HUES48 (cell line): ENCODE measurements around the gene PAPOLG.

Experiments
- H3K27ac ChIP-seq: one replicate; pipeline ENCODE4 v1.7.0; 2013; ENCODE audit warnings: low read depth, low read length, inconsistent platforms
- H3K27me3 ChIP-seq: 2 replicates; pipeline ENCODE4 v1.6.1; 2013; ENCODE audit warnings: mild to moderate bottlenecking, low read length; ENCODE audit not compliant: control insufficient read depth, insufficient read depth
- H3K36me3 ChIP-seq: 2 replicates; pipeline ENCODE4 v1.6.1; 2013; ENCODE audit warnings: low read length; ENCODE audit not compliant: control insufficient read depth, insufficient read depth
- H3K4me1 ChIP-seq: 2 replicates; pipeline ENCODE4 v1.6.1; 2013; ENCODE audit warnings: mild to moderate bottlenecking, low read length; ENCODE audit not compliant: control insufficient read depth, insufficient read depth
- H3K4me3 ChIP-seq: 2 replicates; pipeline ENCODE4 v1.5.1; 2013; ENCODE audit warnings: mild to moderate bottlenecking, low read depth, low read length
- H3K9ac ChIP-seq: 2 replicates; pipeline ENCODE4 v1.6.1; 2013; ENCODE audit warnings: mild to moderate bottlenecking, low read depth, low read length, moderate library complexity
- H3K9me3 ChIP-seq: 2 replicates; pipeline ENCODE4 v1.6.1; 2013; ENCODE audit warnings: low read length; ENCODE audit not compliant: control insufficient read depth, insufficient read depth

Gene PAPOLG

GRCh38 chr2:60838481-60838880 is 82.4 kb downstream of the PAPOLG start:
- H3K36me3 ChIP-seq: no peaks in the 10 kb centered on the region
- no peaks in the 10 kb centered on the region for H3K9me3 ChIP-seq
- H3K4me3 ChIP-seq: no peak overlapping the region
- H3K4me1 ChIP-seq: peaks cover 4% of the 10 kb centered on the region; the same call in 1 of the 2 replicates
- no peak overlapping the region for H3K27ac ChIP-seq
- H3K9ac ChIP-seq: no peak overlapping the region
- peaks cover 78% of the 10 kb centered on the region for H3K27me3 ChIP-seq

- H3K27ac ChIP-seq: no peak overlapping the region
- peaks cover 4% of the 10 kb centered on the region; the same call in 1 of the 2 replicates for H3K4me1 ChIP-seq
- no peak overlapping the region for H3K9ac ChIP-seq
- peaks cover 77% of the 10 kb centered on the region for H3K27me3 ChIP-seq
- no peaks in the 10 kb centered on the region for H3K9me3 ChIP-seq
- H3K36me3 ChIP-seq: no peaks in the 10 kb centered on the region
- no peak overlapping the region for H3K4me3 ChIP-seq
Observed at GRCh38 chr2:60839126-60839813, 83.2 kb downstream of the PAPOLG start.

- no peaks in the 10 kb centered on the region for H3K4me1 ChIP-seq
- no peak overlapping the region for H3K9ac ChIP-seq
- peaks cover 64% of the 10 kb centered on the region for H3K27me3 ChIP-seq
- no peaks in the 10 kb centered on the region for H3K36me3 ChIP-seq
- H3K27ac ChIP-seq: no peak overlapping the region
- H3K9me3 ChIP-seq: no peaks in the 10 kb centered on the region
- no peak overlapping the region for H3K4me3 ChIP-seq
Observed at GRCh38 chr2:60840880-60841279, 84.8 kb downstream of the PAPOLG start.

- Histone ChIP-seq H3K27ac (no peak overlapping the region), H3K4me1 (no peaks in the 10 kb centered on the region), H3K9ac (no peak overlapping the region)
Observed at GRCh38 chr2:60843006-60843405, 86.9 kb downstream of the PAPOLG start.

DNA sequence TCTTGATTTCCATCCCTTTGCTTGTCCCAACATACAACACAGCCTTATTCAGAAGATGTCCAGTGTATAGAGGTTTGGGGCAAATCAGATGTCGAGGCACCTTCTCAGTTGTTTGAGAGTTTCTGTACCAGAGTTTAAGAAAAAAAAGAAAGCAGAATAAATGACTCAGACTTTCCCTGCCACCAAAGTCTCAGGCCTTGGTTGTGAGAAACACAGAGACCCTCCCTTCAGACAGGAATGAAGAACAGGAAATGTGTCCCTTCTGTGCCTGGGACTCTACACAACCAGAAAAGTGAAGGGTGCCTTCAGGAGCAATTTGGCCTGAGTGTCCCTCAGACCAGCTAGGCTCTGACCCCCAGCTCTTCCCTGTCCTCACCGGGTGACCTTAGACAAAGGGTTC is 88.0 kb downstream of the PAPOLG start:
- Histone ChIP-seq H3K36me3 (no peaks in the 10 kb centered on the region), H3K9me3 (no peaks in the 10 kb centered on the region), H3K27ac (no peak overlapping the region), H3K4me3 (no peak overlapping the region), H3K9ac (no peak overlapping the region), H3K27me3 (peaks cover 32% of the 10 kb centered on the region), H3K4me1 (no peaks in the 10 kb centered on the region)

More at GRCh38 chr2:60843006-60843405, 86.9 kb downstream of the PAPOLG start:
- no peaks in the 10 kb centered on the region for H3K36me3 ChIP-seq
- H3K4me3 ChIP-seq: no peak overlapping the region
- H3K9me3 ChIP-seq: no peaks in the 10 kb centered on the region
- H3K27me3 ChIP-seq: peaks cover 43% of the 10 kb centered on the region

DNA sequence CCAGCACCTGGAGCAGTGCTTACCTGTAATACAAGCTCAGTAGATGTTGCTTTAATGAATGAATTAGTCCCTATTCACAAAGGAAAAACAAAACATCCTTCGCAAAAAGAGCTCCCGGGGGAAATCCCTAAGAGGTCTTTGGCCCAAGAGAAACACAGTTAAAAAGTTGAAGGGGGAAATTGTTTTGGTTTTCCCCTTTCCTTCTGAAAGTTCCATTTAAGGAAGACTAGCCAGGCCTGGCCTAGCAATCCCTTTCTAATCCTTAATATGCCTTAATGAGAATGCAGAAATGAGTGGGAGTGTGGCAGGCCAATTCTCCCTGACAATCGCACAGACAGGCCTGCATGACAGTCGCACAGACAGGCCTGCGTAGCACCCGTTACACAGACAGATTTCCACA is 91.8 kb downstream of the PAPOLG start:
- Histone ChIP-seq H3K4me3 (no peak overlapping the region), H3K27me3 (peaks cover 12% of the 10 kb centered on the region), H3K9ac (no peak overlapping the region), H3K9me3 (no peaks in the 10 kb centered on the region), H3K4me1 (no peaks in the 10 kb centered on the region), H3K27ac (no peak overlapping the region), H3K36me3 (no peaks in the 10 kb centered on the region)
